HCT116 (cell line): Measurements from ENCODE around the gene LATS1. TPM values are rescaled to one million over a fixed set of nuclear protein-coding genes. Genes with fewer than 3 reads are reported as not detected.
A peak's percentile ranks its signal among the peaks of the same experiment; 100 is the strongest.

ENCODE experiments used
- ATAC-seq: fragments of 200-7000 bp; cut with Tn5 transposase; 2 replicates; pipeline ENCODE4 v1.9.1; 2020; ENCODE audit warnings: mild to moderate bottlenecking, moderate library complexity
- BruUV-seq: library from RNA; stranded (reverse); fragments of 400-500 nt; replicated peaks from 2 replicates; lab custom pipeline; 2021; lab: Mats Ljungman, UMichigan
- CTCF ChIA-PET: fragments of 300-600 bp; sonication (Branson Sonifier 250); formaldehyde crosslinking; loops from one replicate; lab custom pipeline; 2021; ENCODE audit warnings: antibody characterized with exemption; lab: Charles Lee
- POLR2A ChIA-PET: fragments of 300-600, 350-600 bp; sonication (Branson Sonifier 250); formaldehyde crosslinking; loops from one replicate; lab custom pipeline; 2021; ENCODE audit warnings: antibody characterized with exemption; lab: Charles Lee
- RAD21 ChIA-PET, 2 experiments: fragments of 300-600 bp; sonication (Branson Sonifier 250); formaldehyde crosslinking; loops; one replicate each; lab custom pipeline; 2023; ENCODE audit warnings: low total read pairs in 2 of 2; ENCODE audit not compliant: uncharacterized antibody in 2 of 2, unreplicated experiment in 2 of 2, low non-redundant PET in 1 of 2; lab: Charles Lee
- DNase-seq: peaks from one replicate; pipeline ENCODE4 v3.0.0-alpha.2; 2010; ENCODE audit warnings: low read depth, low spot score
- H2AFZ ChIP-seq: fragments of 200-600 bp; shearing (Covaris generic), sonication (generic); 2 replicates; pipeline ENCODE4 v1.6.1; 2017; ENCODE audit warnings: low read depth, mixed run types, mixed read lengths, antibody characterized with exemption, low read length; ENCODE audit not compliant: poor library complexity, severe bottlenecking
- H3K27ac ChIP-seq: 2 replicates; pipeline ENCODE4 v1.5.1; 2012; ENCODE audit warnings: low read depth, low read length
- H3K27me3 ChIP-seq: fragments of 200-600 bp; sonication (generic); 2 replicates; pipeline ENCODE4 v1.6.1; 2016; ENCODE audit warnings: mixed run types, low read length, mixed read lengths; ENCODE audit not compliant: insufficient read depth
- H3K36me3 ChIP-seq, 2 experiments: fragments of 200-500 bp in 1 of 2; fragments of 200-600 bp in 1 of 2; sonication (Bioruptor generic) in 1 of 2; sonication (generic) in 1 of 2; 2 replicates each; pipeline versions ENCODE4 v1.5.1 to v1.6.1; 2014 to 2016; ENCODE audit warnings: low read length in 2 of 2, inconsistent platforms in 1 of 2, mixed read lengths in 1 of 2, mixed run types in 1 of 2; ENCODE audit not compliant: insufficient read depth in 2 of 2, control insufficient read depth in 1 of 2
- H3K4me1 ChIP-seq, 2 experiments: fragments of 200-600 bp in 1 of 2; sonication (generic) in 1 of 2; 2 replicates each; pipeline versions ENCODE4 v1.5.1 to v1.6.1; 2012 to 2017; ENCODE audit warnings: low read length in 2 of 2, inconsistent platforms in 1 of 2, mild to moderate bottlenecking in 1 of 2, mixed read lengths in 1 of 2, mixed run types in 1 of 2, moderate library complexity in 1 of 2; ENCODE audit not compliant: insufficient read depth in 2 of 2, control insufficient read depth in 1 of 2
- H3K4me2 ChIP-seq: fragments of 200-600 bp; sonication (generic); 2 replicates; pipeline ENCODE4 v1.6.1; 2017; ENCODE audit warnings: mixed run types, low read length, mixed read lengths
- H3K4me3 ChIP-seq, 2 experiments: fragments of 200-600 bp in 1 of 2; sonication (generic) in 1 of 2; replicated peaks in 1 of 2; 2 replicates each; pipeline ENCODE4 v1.5.1; 2011 to 2016; ENCODE audit warnings: low read length in 2 of 2, control low read depth in 1 of 2, low read depth in 1 of 2, mild to moderate bottlenecking in 1 of 2, mixed read lengths in 1 of 2, mixed run types in 1 of 2
- H3K79me2 ChIP-seq: fragments of 200-600 bp; sonication (generic); 2 replicates; pipeline ENCODE4 v1.6.1; 2017; ENCODE audit warnings: mild to moderate bottlenecking, mixed run types, low read length, moderate library complexity, mixed read lengths; ENCODE audit not compliant: insufficient read depth
- H3K9ac ChIP-seq: fragments of 200-600 bp; sonication (generic); 2 replicates; pipeline ENCODE4 v1.6.1; 2016; ENCODE audit warnings: low read length, mixed read lengths
- H3K9me2 ChIP-seq: fragments of 200-600 bp; sonication (generic), shearing (Covaris generic); 2 replicates; pipeline ENCODE4 v1.6.1; 2017; ENCODE audit warnings: mixed run types, mild to moderate bottlenecking, moderate library complexity; ENCODE audit not compliant: insufficient read depth
- H3K9me3 ChIP-seq, 2 experiments: fragments of 200-500 bp in 1 of 2; fragments of 200-600 bp in 1 of 2; sonication (Bioruptor generic) in 1 of 2; sonication (generic) in 1 of 2; 2 replicates each; pipeline ENCODE4 v1.6.1; 2014 to 2017; ENCODE audit warnings: low read length in 2 of 2, mixed read lengths in 2 of 2, inconsistent platforms in 1 of 2, low read depth in 1 of 2, mild to moderate bottlenecking in 1 of 2, mixed run types in 1 of 2, moderate library complexity in 1 of 2; ENCODE audit not compliant: control insufficient read depth in 1 of 2, insufficient read depth in 1 of 2
- H4K20me1 ChIP-seq: fragments of 200-600 bp; sonication (generic), shearing (Covaris generic); 2 replicates; pipeline ENCODE4 v1.6.1; 2017; ENCODE audit warnings: mixed run types, mild to moderate bottlenecking, moderate library complexity; ENCODE audit not compliant: insufficient read depth
- CBX3 ChIP-seq: IDR thresholded peaks from 2 replicates; pipeline ENCODE4 v1.6.1; 2012; ENCODE audit warnings: low read depth
- CTCF ChIP-seq, 3 experiments: fragments of 200-600 bp in 1 of 3; sonication (generic) in 1 of 3; IDR thresholded peaks in 2 of 3; conservative IDR thresholded peaks in 1 of 3; 2 replicates each; pipeline ENCODE4 v1.5.1; 2012 to 2017; ENCODE audit warnings: low read depth in 2 of 3, low read length in 2 of 3, antibody characterized with exemption in 1 of 3, borderline replicate concordance in 1 of 3, control low read depth in 1 of 3, mild to moderate bottlenecking in 1 of 3, mixed read lengths in 1 of 3, mixed run types in 1 of 3, moderate library complexity in 1 of 3; ENCODE audit not compliant: insufficient read depth in 1 of 3
- ELF1 ChIP-seq: IDR thresholded peaks from 2 replicates; pipeline ENCODE4 v1.6.1; 2012; ENCODE audit warnings: low read depth, borderline replicate concordance
- EZH2 ChIP-seq: fragments of 200-600 bp; sonication (generic); IDR thresholded peaks from 2 replicates; pipeline ENCODE4 v1.6.1; 2017; ENCODE audit warnings: antibody characterized with exemption, mixed run types
- EZH2phosphoT487 ChIP-seq: fragments of 200-600 bp; IDR thresholded peaks from 2 replicates; pipeline ENCODE4 v1.6.1; 2018; ENCODE audit warnings: antibody characterized with exemption, borderline replicate concordance
- FOSL1 ChIP-seq: IDR thresholded peaks from 2 replicates; pipeline ENCODE4 v1.6.1; 2012; ENCODE audit warnings: low read depth
- JUND ChIP-seq: IDR thresholded peaks from 2 replicates; pipeline ENCODE4 v1.6.1; 2012
- MAX ChIP-seq: IDR thresholded peaks from 2 replicates; pipeline ENCODE4 v1.6.1; 2012
- POLR2A ChIP-seq: IDR thresholded peaks from 2 replicates; pipeline ENCODE4 v1.7.0; 2011; ENCODE audit warnings: borderline replicate concordance; ENCODE audit not compliant: insufficient read depth, insufficient read length; ENCODE audit errors: extremely low read depth
- RAD21 ChIP-seq: IDR thresholded peaks from 2 replicates; pipeline ENCODE4 v1.6.1; 2012; ENCODE audit warnings: low read depth, mild to moderate bottlenecking
- SIN3A ChIP-seq: IDR thresholded peaks from 2 replicates; pipeline ENCODE4 v1.6.1; 2012; ENCODE audit warnings: low read depth
- SP1 ChIP-seq: IDR thresholded peaks from 2 replicates; pipeline ENCODE4 v1.6.1; 2012; ENCODE audit warnings: low read depth
- TCF7L2 ChIP-seq: IDR thresholded peaks from 2 replicates; pipeline ENCODE4 v1.7.0; 2011; ENCODE audit warnings: borderline replicate concordance, inconsistent platforms; ENCODE audit not compliant: insufficient read depth, insufficient read length; ENCODE audit errors: extremely low read depth
- ZFX ChIP-seq: fragments of 450-650 bp; IDR thresholded peaks from 2 replicates; pipeline ENCODE4 v1.6.1; 2017
- intact Hi-C: fragments of 100-400 bp; cut with micrococcal nuclease; formaldehyde crosslinking; loops from 2 replicates; pipeline ENCODE4 v1.10.0; 2022
- total RNA-seq: library from RNA; stranded (reverse); gene quantifications from one replicate; pipeline ENCODE4 v1.2.1, GENCODE V29; 2021; ENCODE audit not compliant: unreplicated experiment

LATS1 gene
- total RNA-seq, 1 experiment from 2014 or later: 21.6 TPM

- Histone ChIP-seq H3K9ac (no peak overlapping the region), H3K36me3 (peaks cover 7 to 11% of the 10 kb centered on the region in 2 experiments; a peak in 2 of 4 replicates), H3K4me2 (no peak overlapping the region), H3K79me2 (peaks cover 99% of the 10 kb centered on the region), H3K4me1 (no peaks in the 10 kb centered on the region), H3K9me2 (no peaks in the 10 kb centered on the region), H3K27me3 (no peaks in the 10 kb centered on the region), H2AFZ (no peak overlapping the region), H3K27ac (no peak overlapping the region), H3K9me3 (no peaks in the 10 kb centered on the region), H4K20me1 (peaks cover 15% of the 10 kb centered on the region; the same call in 1 of the 2 replicates), H3K4me3 (no peak overlapping the region)
- no peak for DNase-seq
- intact Hi-C loops: no loop called here
- peak; percentile 60 for ATAC-seq
- ChIA-PET CTCF (no interaction called here), POLR2A (no interaction called here), RAD21 (no interaction called here)
- TF ChIP-seq EZH2phosphoT487 (no peak), CTCF (IDR thresholded peaks at IDR 0.05 in 2 of 3, conservative IDR thresholded peaks at IDR 0.05 in 1 of 3; ENCODE audit: borderline replicate concordance in 1 of 3, insufficient read depth in 1 of 3, low read depth in 2 of 3, low read length in 2 of 3) (peak in 2 of 3 experiments; percentile 32 to 37; a peak in 3 of 6 replicates)
- BruUV-seq: no TSS peak
Observed at GRCh38 chr6:149699150-149699549, 18.8 kb downstream of the LATS1 start.

GRCh38 chr6:149698175-149698574, 19.7 kb downstream of the LATS1 start:
- no TSS peak for BruUV-seq
- DNase-seq (no peak), ATAC-seq (no peak)
- no peaks in the 10 kb centered on the region for H3K27me3 ChIP-seq
- ChIA-PET CTCF (no interaction called here), RAD21 (no interaction called here), POLR2A (no interaction called here)
- no peak overlapping the region for H3K9ac ChIP-seq
- peaks cover 9 to 11% of the 10 kb centered on the region in 2 experiments; a peak in 2 of 4 replicates for H3K36me3 ChIP-seq
- no peaks in the 10 kb centered on the region for H3K9me3 ChIP-seq
- no peaks in the 10 kb centered on the region for H3K4me1 ChIP-seq
- H3K4me2 ChIP-seq: no peak overlapping the region
- H3K79me2 ChIP-seq: peaks cover 96% of the 10 kb centered on the region
- H2AFZ ChIP-seq: no peak overlapping the region
- H4K20me1 ChIP-seq: peaks cover 10% of the 10 kb centered on the region; the same call in 1 of the 2 replicates
- H3K27ac ChIP-seq: no peak overlapping the region
- H3K4me3 ChIP-seq: no peak overlapping the region
- no peaks in the 10 kb centered on the region for H3K9me2 ChIP-seq
- intact Hi-C loops: no loop called here
- TF ChIP-seq TCF7L2 (no peak), SIN3A (no peak), JUND (no peak), ZFX (no peak), POLR2A (no peak), RAD21 (no peak), EZH2 (no peak), CBX3 (no peak), MAX (no peak), CTCF (IDR thresholded peaks at IDR 0.05 in 2 of 3, conservative IDR thresholded peaks at IDR 0.05 in 1 of 3; ENCODE audit: borderline replicate concordance in 1 of 3, insufficient read depth in 1 of 3, low read depth in 2 of 3, low read length in 2 of 3) (no peak), SP1 (no peak), EZH2phosphoT487 (no peak), FOSL1 (no peak), ELF1 (no peak)
